Measurements from ENCODE around the gene GALM.
"Not testable (repeated sequence)": the region's sequence is repeated elsewhere in the genome, so short reads cannot be mapped to it uniquely, and the experiment has no call there.

GALM gene

GRCh38 chr2:38748943-38749804 is 83.3 kb downstream of the GALM start:
- no peak for DNase-seq
- in situ Hi-C loops (cut with MboI; ENCODE audit: low pct_unique_long_range_greater_than_20kb, low sequenced_read_pairs) = loop anchor here (25.0 kb wide), 1 partner anchor 437 kb away; no protein-coding TSS in a partner anchor

DNA sequence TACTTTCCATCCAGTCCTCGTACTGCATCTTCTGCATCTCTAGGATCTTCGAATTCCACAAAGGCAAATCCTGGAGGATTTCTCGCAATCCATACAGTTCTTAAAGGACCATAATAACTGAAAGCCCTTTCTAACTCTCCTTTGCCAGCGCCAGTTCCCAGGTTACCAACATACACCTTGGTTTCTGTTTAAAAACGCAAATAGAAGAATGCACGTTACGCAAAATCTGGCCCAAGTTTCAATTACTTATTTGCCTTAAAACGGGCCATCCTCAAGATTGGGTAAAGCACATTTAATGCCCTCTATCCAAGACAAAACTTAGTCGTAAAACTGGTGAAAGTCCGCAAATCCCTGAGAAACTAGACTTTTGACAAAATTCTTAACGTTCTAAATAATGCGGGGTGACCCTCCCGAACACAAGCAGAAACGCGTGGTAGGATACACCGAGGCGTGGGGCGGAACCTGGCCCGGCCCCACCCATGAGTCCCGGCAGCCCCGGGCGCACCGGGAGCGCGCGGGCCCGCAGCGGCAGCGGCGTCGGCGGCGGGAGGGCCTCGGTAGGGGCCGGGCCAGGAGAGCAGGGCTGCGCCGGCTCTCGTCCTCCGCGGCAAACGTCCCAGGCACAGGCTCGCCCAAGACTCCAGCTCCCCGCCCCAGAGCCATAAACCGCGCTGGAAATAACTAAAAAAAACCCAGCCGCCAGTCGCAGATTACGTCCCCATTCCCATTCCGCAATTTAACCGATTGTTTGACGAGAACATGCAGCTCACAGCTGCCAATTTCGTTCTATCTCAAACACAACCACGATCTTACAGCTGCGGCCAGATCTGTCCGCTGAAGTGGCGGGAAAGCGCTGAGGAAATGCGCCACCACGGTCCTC is 84.3 kb downstream of the GALM start:
- in situ Hi-C loops (cut with MboI; ENCODE audit: low pct_unique_long_range_greater_than_20kb, low sequenced_read_pairs) = no loop called here
- DNase-seq = no peak

GRCh38 chr2:38750891-38751595 is 85.1 kb downstream of the GALM start, which contains the start of gene SRSF7:
TSS of gene SRSF7 (minus strand) at chr2:38751361. CDS start at chr2:38751256, 105 bp downstream.
- in situ Hi-C loops (cut with MboI; ENCODE audit: low pct_unique_long_range_greater_than_20kb, low sequenced_read_pairs) = no loop called here
- DNase-seq = peak; percentile 97

- in situ Hi-C loops (cut with MboI; ENCODE audit: low pct_unique_long_range_greater_than_20kb, low sequenced_read_pairs) = no loop called here
- DNase-seq = no peak
Observed at GRCh38 chr2:38751596-38752410, 85.9 kb downstream of the GALM start.

DNA sequence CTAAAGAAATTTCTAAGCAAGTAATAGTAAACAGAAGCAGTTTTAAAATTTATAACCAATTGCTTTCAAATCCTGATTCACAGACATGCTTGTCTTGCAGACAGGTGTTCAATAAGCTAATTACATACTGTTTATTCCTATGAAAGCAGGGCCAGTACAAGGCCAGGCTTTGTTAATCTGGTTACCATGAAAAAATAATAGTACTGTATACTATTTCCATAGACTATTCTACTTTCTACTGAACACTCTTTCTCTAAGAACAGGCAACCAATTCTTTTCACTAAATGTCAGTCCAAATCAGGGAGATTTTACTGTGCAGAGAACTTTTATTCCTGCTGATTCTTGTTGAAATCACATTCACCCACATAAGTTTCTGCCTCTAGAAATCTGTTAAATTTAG is 88.1 kb downstream of the GALM start:
- in situ Hi-C loops (cut with MboI; ENCODE audit: low pct_unique_long_range_greater_than_20kb, low sequenced_read_pairs) = no loop called here
- no peak for DNase-seq

DNA sequence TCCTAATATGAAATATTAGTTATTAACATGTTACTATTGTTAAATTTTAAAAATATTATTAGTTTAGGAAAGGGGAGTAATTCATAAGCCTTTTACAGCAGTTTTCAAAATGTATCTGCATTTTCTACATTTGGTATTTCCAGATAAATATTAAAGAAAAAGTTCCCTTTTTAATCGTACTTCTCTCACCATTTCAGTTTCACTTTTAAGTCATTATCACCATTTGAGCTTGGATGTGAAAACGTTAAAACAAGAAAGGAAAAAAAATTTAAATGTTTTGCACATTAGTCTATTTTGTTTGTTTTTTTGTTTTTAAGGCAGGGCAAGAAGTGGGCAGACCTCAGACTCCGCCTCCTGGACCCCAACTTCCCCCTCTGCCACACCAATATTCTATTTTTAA is 88.6 kb downstream of the GALM start:
- DNase-seq = no peak
- in situ Hi-C loops (cut with MboI; ENCODE audit: low pct_unique_long_range_greater_than_20kb, low sequenced_read_pairs) = no loop called here

- in situ Hi-C loops (cut with MboI; ENCODE audit: low pct_unique_long_range_greater_than_20kb, low sequenced_read_pairs); DNase-seq: not testable (repeated sequence)
Observed at GRCh38 chr2:38755891-38756290, 90.0 kb downstream of the GALM start.

DNA sequence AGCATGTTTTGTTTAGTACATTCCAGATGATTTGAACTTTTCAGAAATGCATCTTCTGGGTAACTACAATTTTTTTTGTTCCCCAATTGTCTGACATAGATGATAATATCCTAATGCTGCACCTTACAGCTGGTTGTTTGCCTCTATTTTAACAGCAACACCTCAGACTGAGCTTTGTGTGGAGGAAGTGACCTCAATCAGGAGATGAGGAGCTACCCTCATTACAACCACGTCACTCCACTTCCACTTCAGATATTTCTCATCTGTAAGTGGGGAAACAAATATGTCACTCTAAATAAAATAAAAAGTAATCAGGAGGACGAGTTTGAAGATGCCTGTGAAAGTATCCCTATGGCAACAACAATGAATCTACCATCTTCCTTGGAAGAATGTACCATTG is 97.3 kb downstream of the GALM start:
- in situ Hi-C loops (cut with MboI; ENCODE audit: low pct_unique_long_range_greater_than_20kb, low sequenced_read_pairs) = no loop called here
- DNase-seq = no peak

- in situ Hi-C loops (cut with MboI; ENCODE audit: low pct_unique_long_range_greater_than_20kb, low sequenced_read_pairs) = no loop called here
- DNase-seq = no peak
Observed at GRCh38 chr2:38763728-38764127, 97.8 kb downstream of the GALM start.

DNA sequence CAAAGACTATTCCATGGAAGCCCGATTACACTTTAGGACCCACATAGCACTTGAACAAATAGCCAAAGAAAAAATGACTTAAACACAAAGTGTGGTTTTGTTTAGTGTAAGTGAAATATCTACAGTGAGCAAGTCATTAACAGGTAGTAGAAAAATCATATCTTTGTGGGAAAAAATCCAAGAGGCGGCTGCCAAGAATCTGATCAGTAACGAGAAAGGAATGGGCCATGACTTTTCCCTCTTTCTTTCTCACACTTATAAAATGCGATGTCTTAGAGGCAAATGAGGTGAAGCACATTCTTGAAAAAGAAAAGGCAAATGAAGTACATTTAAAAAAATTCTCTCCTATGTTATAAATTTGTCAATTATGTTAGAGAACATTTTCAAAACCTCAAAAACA is 99.2 kb downstream of the GALM start:
- in situ Hi-C loops (cut with MboI; ENCODE audit: low pct_unique_long_range_greater_than_20kb, low sequenced_read_pairs) = no loop called here
- DNase-seq = no peak

GRCh38 chr2:38765551-38765950 is 99.6 kb downstream of the GALM start:
- DNase-seq = no peak
- in situ Hi-C loops (cut with MboI; ENCODE audit: low pct_unique_long_range_greater_than_20kb, low sequenced_read_pairs) = no loop called here

- DNase-seq = no peak
- in situ Hi-C loops (cut with MboI; ENCODE audit: low pct_unique_long_range_greater_than_20kb, low sequenced_read_pairs) = no loop called here
Observed at GRCh38 chr2:38771632-38772031, 105.7 kb downstream of the GALM start.

DNA sequence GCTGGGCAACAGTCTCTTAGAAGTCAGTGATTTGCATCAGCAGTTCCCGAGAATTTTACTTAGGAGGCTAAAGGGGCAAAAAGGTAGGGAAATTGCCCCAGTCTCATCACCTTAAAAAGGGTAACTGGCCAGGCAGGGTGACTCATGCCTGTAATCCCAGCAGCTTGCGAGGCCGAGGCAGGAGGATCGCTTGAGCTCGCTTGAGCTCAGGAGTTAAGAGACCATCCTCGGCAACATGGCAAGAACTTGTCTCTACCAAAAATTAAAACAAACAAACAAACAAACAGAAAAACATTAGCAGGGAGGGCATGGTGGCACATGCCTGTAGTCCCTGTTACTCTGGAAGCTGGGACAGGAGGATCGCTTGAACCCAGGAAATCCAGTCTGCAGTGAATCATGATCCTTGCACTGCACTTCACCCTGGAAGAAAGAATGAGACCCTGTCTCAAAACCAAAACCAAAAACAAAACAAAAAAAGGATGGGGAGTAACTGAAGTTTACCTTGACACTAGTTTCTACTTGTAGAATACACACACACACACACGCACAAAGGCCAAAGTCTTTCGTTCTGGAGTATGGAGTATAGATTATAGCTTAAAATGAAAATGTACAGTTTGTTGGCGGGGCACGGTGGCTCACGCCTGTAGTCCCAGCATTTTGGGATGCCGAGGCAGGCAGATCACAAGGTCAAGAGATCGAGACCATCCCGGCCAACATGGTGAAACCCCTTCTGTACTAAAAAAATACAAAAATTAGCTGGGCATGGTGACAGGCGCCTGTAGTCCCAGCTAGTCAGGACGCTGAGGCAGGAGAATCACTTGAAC is 109.4 kb downstream of the GALM start:
- no peak for DNase-seq
- in situ Hi-C loops (cut with MboI; ENCODE audit: low pct_unique_long_range_greater_than_20kb, low sequenced_read_pairs) = no loop called here

DNA sequence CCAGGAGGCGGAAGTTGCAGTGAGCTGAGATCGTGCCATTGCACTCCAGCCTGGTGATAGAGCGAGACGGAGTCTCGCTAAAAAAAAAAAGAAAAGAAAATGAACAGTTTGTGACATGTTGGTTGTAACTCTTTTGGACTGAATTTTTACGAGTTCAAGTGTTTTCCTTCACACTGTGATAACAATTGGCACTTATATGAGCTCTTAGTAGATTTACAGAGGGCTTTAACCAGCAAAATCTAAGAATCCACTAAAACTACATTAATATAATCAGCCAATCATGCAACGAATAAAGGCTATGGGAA is 110.0 kb downstream of the GALM start:
- in situ Hi-C loops (cut with MboI; ENCODE audit: low pct_unique_long_range_greater_than_20kb, low sequenced_read_pairs) = no loop called here
- no peak for DNase-seq

DNA sequence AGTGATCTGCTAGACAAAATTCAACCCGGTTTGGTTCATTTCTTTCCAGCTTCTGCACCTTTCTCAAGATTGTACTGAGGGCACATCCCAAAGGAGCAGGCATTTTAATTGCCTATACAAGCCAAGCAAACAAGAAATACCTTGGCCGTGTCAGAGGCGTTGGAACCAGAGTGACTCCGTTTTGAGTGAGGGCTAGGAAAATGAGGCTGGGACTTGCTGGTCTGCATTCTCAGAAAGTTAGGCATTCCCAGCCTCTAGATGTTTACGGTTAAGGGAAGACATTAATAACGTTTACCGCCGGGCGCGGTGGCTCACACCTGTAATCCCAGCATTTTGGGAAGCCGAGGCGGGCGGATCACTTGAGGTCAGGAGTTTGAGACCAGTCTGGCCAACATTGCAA is 110.6 kb downstream of the GALM start:
- no peak for DNase-seq
- in situ Hi-C loops (cut with MboI; ENCODE audit: low pct_unique_long_range_greater_than_20kb, low sequenced_read_pairs) = no loop called here

GRCh38 chr2:38778687-38779082 is 112.8 kb downstream of the GALM start:
- in situ Hi-C loops (cut with MboI; ENCODE audit: low pct_unique_long_range_greater_than_20kb, low sequenced_read_pairs) = no loop called here
- DNase-seq = no peak

GRCh38 chr2:38783586-38783985 is 117.7 kb downstream of the GALM start:
- no peak for DNase-seq

More at GRCh38 chr2:38783586-38783985, 117.7 kb downstream of the GALM start:
- in situ Hi-C loops (cut with MboI; ENCODE audit: low pct_unique_long_range_greater_than_20kb, low sequenced_read_pairs) = no loop called here

Data from KBM-7 (cell line).